SU-DHL-6 (cell line): Measurements from ENCODE around the gene ARHGAP4.
A peak's percentile ranks its signal among the peaks of the same experiment; 100 is the strongest.

Experiments
- H2AFZ ChIP-seq: fragments of 200-600 bp; sonication (generic); 2 replicates; pipeline ENCODE4 v1.6.1; 2014; ENCODE audit warnings: low read depth, mild to moderate bottlenecking, moderate library complexity, mixed read lengths, antibody characterized with exemption, low read length; ENCODE audit not compliant: severe bottlenecking
- H3F3A ChIP-seq: fragments of 200-600 bp; shearing (Covaris generic); 2 replicates; pipeline ENCODE4 v1.6.0; 2016; ENCODE audit warnings: antibody characterized with exemption, mild to moderate bottlenecking; ENCODE audit not compliant: insufficient read depth
- H3K27ac ChIP-seq: fragments of 200-600 bp; sonication (generic); 2 replicates; pipeline ENCODE4 v1.5.1; 2016; ENCODE audit warnings: low read depth, mild to moderate bottlenecking, low read length, moderate library complexity, mixed read lengths
- H3K27me3 ChIP-seq: fragments of 200-600 bp; sonication (generic), shearing (Covaris generic); 2 replicates; pipeline ENCODE4 v1.6.0; 2014; ENCODE audit warnings: mild to moderate bottlenecking, low read length
- H3K36me3 ChIP-seq: fragments of 200-600 bp; sonication (generic); 2 replicates; pipeline ENCODE4 v1.6.1; 2014; ENCODE audit warnings: mild to moderate bottlenecking, low read length, mixed read lengths
- H3K4me2 ChIP-seq: fragments of 300-600, 200-600 bp; shearing (Covaris generic), sonication (generic); 2 replicates; pipeline ENCODE4 v1.6.0; 2014; ENCODE audit warnings: low read length, low read depth, mild to moderate bottlenecking; ENCODE audit not compliant: poor library complexity, severe bottlenecking
- H3K4me3 ChIP-seq: fragments of 200-600 bp; sonication (generic); 2 replicates; pipeline ENCODE4 v1.5.1; 2014; ENCODE audit warnings: antibody characterized with exemption, low read length, mild to moderate bottlenecking, mixed read lengths; ENCODE audit not compliant: insufficient read depth, poor library complexity, severe bottlenecking
- H3K79me2 ChIP-seq: fragments of 200-600 bp; sonication (generic); 2 replicates; pipeline ENCODE4 v1.6.1; 2014; ENCODE audit warnings: mild to moderate bottlenecking, low read length, moderate library complexity; ENCODE audit not compliant: insufficient read depth
- H3K9ac ChIP-seq: fragments of 200-600 bp; sonication (generic); 2 replicates; pipeline ENCODE4 v1.7.0; 2014; ENCODE audit warnings: mild to moderate bottlenecking, low read length
- H3K9me2 ChIP-seq: fragments of 200-600 bp; sonication (generic); replicated peaks from 2 replicates; pipeline ENCODE4 v1.6.1; 2014; ENCODE audit warnings: low read length; ENCODE audit not compliant: insufficient read depth
- H3K9me3 ChIP-seq: fragments of 200-600 bp; sonication (generic); 2 replicates; pipeline ENCODE4 v1.6.1; 2014; ENCODE audit warnings: low read length, mixed read lengths; ENCODE audit not compliant: insufficient read depth
- H4K20me1 ChIP-seq: fragments of 200-600 bp; sonication (generic); 2 replicates; pipeline ENCODE4 v1.6.1; 2014; ENCODE audit warnings: low read depth, mild to moderate bottlenecking, antibody characterized with exemption, low read length, moderate library complexity, mixed read lengths
- CTCF ChIP-seq: fragments of 200-600 bp; sonication (generic); IDR thresholded peaks from one replicate; pipeline ENCODE4 v1.5.1; 2017; ENCODE audit warnings: antibody characterized with exemption, mild to moderate bottlenecking, low read length, moderate library complexity; ENCODE audit not compliant: insufficient read depth, poor library complexity, severe bottlenecking
- EZH2phosphoT487 ChIP-seq: fragments of 200-600 bp; sonication (generic), shearing (Covaris generic); conservative IDR thresholded peaks from 2 replicates; pipeline ENCODE4 v1.6.1; 2018; ENCODE audit warnings: mild to moderate bottlenecking, antibody characterized with exemption, low read length, moderate library complexity, mixed read lengths

Gene ARHGAP4

GRCh38 chrX:153967536-153968224, 41.6 kb upstream of the ARHGAP4 start:
- H2AFZ ChIP-seq, result no peak overlapping the region
- H3K79me2 ChIP-seq, result peaks cover 87% of the 10 kb centered on the region
- no peaks in the 10 kb centered on the region for H3K9me2 ChIP-seq
- H3K4me2 ChIP-seq, result peak overlapping the region; percentile 96
- TF ChIP-seq EZH2phosphoT487 (no peak), CTCF (no peak)
- no peaks in the 10 kb centered on the region for H3K27me3 ChIP-seq
- H3K9me3 ChIP-seq, result no peaks in the 10 kb centered on the region
- H3F3A ChIP-seq, result no peaks in the 10 kb centered on the region
- peaks cover 19% of the 10 kb centered on the region for H4K20me1 ChIP-seq
- H3K36me3 ChIP-seq, result 0 out of 2 replicates have a peak, but pooled peaks cover 4% of the 10 kb centered on the region
- peak overlapping the region; percentile 100 for H3K9ac ChIP-seq
- peak overlapping the region; percentile 99 for H3K27ac ChIP-seq
- peak overlapping the region; percentile 96 for H3K4me3 ChIP-seq

- Histone ChIP-seq H3K79me2 (peaks cover 94% of the 10 kb centered on the region), H3K36me3 (0 out of 2 replicates have a peak, but pooled peaks cover 4% of the 10 kb centered on the region), H3K27ac (no peak overlapping the region; the same call in 1 of the 2 replicates), H2AFZ (no peak overlapping the region), H3K4me2 (peak overlapping the region; percentile 96), H3K4me3 (peak overlapping the region; percentile 96), H3K9ac (peak overlapping the region; percentile 100), H4K20me1 (peaks cover 19% of the 10 kb centered on the region), H3F3A (no peaks in the 10 kb centered on the region), H3K9me3 (no peaks in the 10 kb centered on the region), H3K9me2 (no peaks in the 10 kb centered on the region), H3K27me3 (no peaks in the 10 kb centered on the region)
- TF ChIP-seq EZH2phosphoT487, result no peak
- no peak for TF ChIP-seq CTCF
Measured at GRCh38 chrX:153966841-153967535, 40.9 kb upstream of the ARHGAP4 start.

DNA sequence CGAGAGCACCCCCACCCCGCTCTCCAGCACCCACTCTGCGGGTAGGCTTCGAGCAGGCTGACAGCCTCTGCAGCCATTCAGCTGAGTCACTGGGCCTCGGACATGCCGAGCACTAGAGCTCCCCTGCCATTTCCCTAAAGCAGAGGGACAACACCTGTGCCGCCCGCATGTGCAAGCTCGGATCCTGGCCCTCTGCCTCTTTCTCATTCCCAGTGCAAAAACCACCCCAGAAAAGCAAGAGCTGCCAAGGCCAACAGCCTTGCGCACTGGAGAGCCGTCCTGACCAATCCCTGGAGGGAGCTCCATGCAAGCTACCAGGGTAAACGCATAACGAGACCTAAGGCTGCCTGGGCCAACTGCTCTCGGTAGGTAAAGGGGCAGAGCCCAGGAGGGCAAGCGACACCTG, 40.2 kb upstream of the ARHGAP4 start:
- Histone ChIP-seq H3K9ac (peak overlapping the region; percentile 100), H3K36me3 (0 out of 2 replicates have a peak, but pooled peaks cover 4% of the 10 kb centered on the region), H3K4me3 (peak overlapping the region; percentile 10), H4K20me1 (peaks cover 19% of the 10 kb centered on the region), H3K4me2 (peak overlapping the region; percentile 96), H3F3A (no peaks in the 10 kb centered on the region), H3K27me3 (no peaks in the 10 kb centered on the region), H2AFZ (no peak overlapping the region), H3K9me2 (no peaks in the 10 kb centered on the region), H3K79me2 (peaks cover 98% of the 10 kb centered on the region), H3K9me3 (no peaks in the 10 kb centered on the region), H3K27ac (no peak overlapping the region)
- TF ChIP-seq EZH2phosphoT487 (no peak), CTCF (no peak)
